PC-9 (cell line): ENCODE results near the gene PON3. TPM values are rescaled to one million over a fixed set of nuclear protein-coding genes. Genes with fewer than 3 reads are reported as not detected.
A peak's percentile ranks its signal among the peaks of the same experiment; 100 is the strongest.

Source experiments
- BruUV-seq: library from RNA; stranded (reverse); fragments of 400-500 nt; replicated peaks from 2 replicates; lab custom pipeline; 2021; lab: Mats Ljungman, UMichigan
- CTCF ChIA-PET: fragments of 300-600 bp; sonication (Branson Sonifier 250); formaldehyde crosslinking; loops from one replicate; lab custom pipeline; 2022; ENCODE audit warnings: antibody characterized with exemption; lab: Charles Lee
- POLR2A ChIA-PET: fragments of 300-600 bp; sonication (Branson Sonifier 250); formaldehyde crosslinking; loops from one replicate; lab custom pipeline; 2022; ENCODE audit warnings: antibody characterized with exemption; ENCODE audit not compliant: unreplicated experiment; lab: Charles Lee
- DNase-seq, 2 experiments: peaks; one replicate each; pipeline versions ENCODE4 v3.0.0 to v3.0.0-alpha.2; 2015 to 2022; ENCODE audit warnings: mixed read lengths in 1 of 2
- H2AFZ ChIP-seq: fragments of 200-600 bp; sonication (generic); 2 replicates; pipeline ENCODE4 v1.8.1; 2017; ENCODE audit warnings: antibody characterized with exemption
- H3F3A ChIP-seq: fragments of 200-600 bp; sonication (generic); 2 replicates; pipeline ENCODE4 v1.8.1; 2017; ENCODE audit warnings: antibody characterized with exemption, mild to moderate bottlenecking, low read depth; ENCODE audit not compliant: insufficient read depth
- H3K27ac ChIP-seq: fragments of 200-600 bp; sonication (generic); 2 replicates; pipeline ENCODE4 v1.6.1; 2016; ENCODE audit warnings: mixed run types
- H3K27me3 ChIP-seq: fragments of 200-600 bp; sonication (generic); 2 replicates; pipeline ENCODE4 v1.6.1; 2016; ENCODE audit warnings: low read depth, mixed run types; ENCODE audit not compliant: insufficient read depth
- H3K36me3 ChIP-seq: fragments of 200-600 bp; sonication (generic); 2 replicates; pipeline ENCODE4 v1.6.1; 2016; ENCODE audit warnings: low read depth, mixed run types
- H3K4me1 ChIP-seq: fragments of 200-600 bp; sonication (generic); replicated peaks from 2 replicates; pipeline ENCODE4 v1.6.1; 2016; ENCODE audit warnings: mixed run types; ENCODE audit not compliant: insufficient read depth
- H3K4me2 ChIP-seq: fragments of 200-600 bp; sonication (generic); 2 replicates; pipeline ENCODE4 v1.6.1; 2017; ENCODE audit warnings: mixed run types
- H3K4me3 ChIP-seq: fragments of 200-600 bp; sonication (generic); 2 replicates; pipeline ENCODE4 v1.6.1; 2016; ENCODE audit warnings: mixed run types
- H3K79me2 ChIP-seq: fragments of 200-600 bp; sonication (generic); 2 replicates; pipeline ENCODE4 v1.6.1; 2017; ENCODE audit warnings: low read depth, mixed run types
- H3K9me2 ChIP-seq: fragments of 200-600 bp; sonication (generic); 2 replicates; pipeline ENCODE4 v1.8.1; 2017; ENCODE audit warnings: mild to moderate bottlenecking; ENCODE audit not compliant: insufficient read depth
- H3K9me3 ChIP-seq: fragments of 200-600 bp; sonication (generic); 2 replicates; pipeline ENCODE4 v1.8.1; 2016; ENCODE audit warnings: low read depth; ENCODE audit not compliant: insufficient read depth
- H4K20me1 ChIP-seq: fragments of 200-600 bp; sonication (generic); 2 replicates; pipeline ENCODE4 v1.8.1; 2017; ENCODE audit not compliant: insufficient read depth
- EZH2 ChIP-seq: fragments of 200-600 bp; sonication (generic); IDR thresholded peaks from 2 replicates; pipeline ENCODE4 v1.8.0; 2017; ENCODE audit warnings: antibody characterized with exemption, low read depth
- intact Hi-C: fragments of 100-400 bp; cut with micrococcal nuclease; formaldehyde crosslinking; loops from one replicate; pipeline ENCODE4 v1.10.0; 2022; ENCODE audit not compliant: unreplicated experiment
- total RNA-seq: library from RNA; stranded (reverse); gene quantifications from 2 replicates; pipeline ENCODE4 v1.2.3, GENCODE V29; 2021
- TF ChIP-seq, protein P1 (sequence below): fragments of 200-600 bp; sonication (generic); conservative IDR thresholded peaks from 2 replicates; pipeline ENCODE4 v1.6.1; 2017; ENCODE audit warnings: mixed run types, antibody characterized with exemption, mild to moderate bottlenecking, moderate library complexity

PON3 gene
- total RNA-seq, 1 experiment from 2014 or later = 0.85 TPM

DNA sequence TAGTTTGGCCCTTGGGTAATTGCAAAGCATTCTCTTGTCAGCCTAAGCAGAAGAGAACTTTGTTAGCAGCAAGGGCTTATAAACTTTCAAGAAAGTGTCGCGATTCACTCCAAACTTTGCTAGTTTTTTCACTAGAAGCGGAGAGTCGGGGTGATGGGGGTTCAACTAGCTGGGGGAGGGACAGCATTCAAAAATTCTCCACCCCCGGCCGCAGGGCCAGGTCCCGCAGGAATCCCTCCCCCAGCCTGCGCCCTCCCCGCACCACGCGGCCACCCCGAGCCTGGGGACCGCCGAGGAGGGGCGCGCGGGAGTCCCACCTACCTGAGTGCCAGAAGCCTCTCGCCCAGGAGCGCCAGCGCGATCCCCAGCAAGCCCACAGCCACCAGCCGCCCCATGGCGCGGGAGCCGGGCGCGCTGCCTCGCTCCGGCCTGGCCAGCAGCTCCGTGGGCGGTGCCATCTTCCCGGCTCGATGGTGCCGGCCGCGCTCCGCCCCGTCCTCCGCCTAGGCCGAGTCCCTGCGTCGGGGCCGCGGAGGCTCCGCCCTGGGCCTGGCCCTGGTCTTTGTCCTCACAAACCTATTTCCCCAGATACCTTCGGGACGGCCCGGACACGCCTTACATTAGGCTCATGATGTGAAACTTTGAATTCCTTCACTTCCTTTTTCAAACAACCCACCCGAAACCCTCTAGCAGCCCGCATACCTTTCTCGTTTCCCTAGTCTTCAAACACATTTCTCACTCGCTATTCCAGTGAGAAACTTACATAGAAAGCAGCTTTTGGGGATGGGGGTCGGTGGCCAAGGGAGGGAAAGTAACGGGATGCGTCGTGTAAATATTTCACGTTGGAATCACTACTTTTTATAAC, 38.6 kb upstream of the PON3 start, which contains the start of gene PON2:
PON2 (minus strand) TSS at position 472 of the 865 bp plus-strand sequence; CDS start at position 395, 77 bp downstream.
- ChIA-PET CTCF (interaction anchor here (0.6 to 0.7 kb wide), 2 partner anchors 58 to 775 kb away, joined by 3 to 4 read pairs; no protein-coding TSS in a partner anchor), POLR2A (interaction anchor here (0.6 kb wide), 2 partner anchors 33 to 1683 kb away, joined by 3 read pairs; no protein-coding TSS in a partner anchor)
- Histone ChIP-seq H3K27me3 (no peaks in the 10 kb centered on the region), H3K4me3 (peak within 1 kb of the TSS; percentile 69), H4K20me1 (no peaks in the 10 kb centered on the region), H3K9me3 (no peaks in the 10 kb centered on the region), H3K9me2 (no peaks in the 10 kb centered on the region), H3K4me1 (peaks cover 11% of the 10 kb centered on the region), H3K79me2 (0 out of 2 replicates have a peak, but pooled peaks cover 4% of the 10 kb centered on the region), H3K27ac (peak within 1 kb of the TSS; percentile 46; the same call in 1 of the 2 replicates), H3K4me2 (peak within 1 kb of the TSS; percentile 84), H3F3A (no peaks in the 10 kb centered on the region; the same call in 1 of the 2 replicates), H2AFZ (peak within 1 kb of the TSS; percentile 90), H3K36me3 (no peaks in the 10 kb centered on the region)
- DNase-seq = peak; percentile 72 to 89
- BruUV-seq = no TSS peak
- no peak for TF ChIP-seq EZH2
- TF ChIP-seq, protein P1, sequence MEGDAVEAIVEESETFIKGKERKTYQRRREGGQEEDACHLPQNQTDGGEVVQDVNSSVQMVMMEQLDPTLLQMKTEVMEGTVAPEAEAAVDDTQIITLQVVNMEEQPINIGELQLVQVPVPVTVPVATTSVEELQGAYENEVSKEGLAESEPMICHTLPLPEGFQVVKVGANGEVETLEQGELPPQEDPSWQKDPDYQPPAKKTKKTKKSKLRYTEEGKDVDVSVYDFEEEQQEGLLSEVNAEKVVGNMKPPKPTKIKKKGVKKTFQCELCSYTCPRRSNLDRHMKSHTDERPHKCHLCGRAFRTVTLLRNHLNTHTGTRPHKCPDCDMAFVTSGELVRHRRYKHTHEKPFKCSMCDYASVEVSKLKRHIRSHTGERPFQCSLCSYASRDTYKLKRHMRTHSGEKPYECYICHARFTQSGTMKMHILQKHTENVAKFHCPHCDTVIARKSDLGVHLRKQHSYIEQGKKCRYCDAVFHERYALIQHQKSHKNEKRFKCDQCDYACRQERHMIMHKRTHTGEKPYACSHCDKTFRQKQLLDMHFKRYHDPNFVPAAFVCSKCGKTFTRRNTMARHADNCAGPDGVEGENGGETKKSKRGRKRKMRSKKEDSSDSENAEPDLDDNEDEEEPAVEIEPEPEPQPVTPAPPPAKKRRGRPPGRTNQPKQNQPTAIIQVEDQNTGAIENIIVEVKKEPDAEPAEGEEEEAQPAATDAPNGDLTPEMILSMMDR = no peak
- intact Hi-C loops = no loop called here

GRCh38 chr7:95433952-95434556, 37.9 kb upstream of the PON3 start:
- no peaks in the 10 kb centered on the region for H4K20me1 ChIP-seq
- TSS peak; percentile 59 for BruUV-seq
- H3K36me3 ChIP-seq = no peaks in the 10 kb centered on the region
- intact Hi-C loops = no loop called here
- peak overlapping the region; percentile 69 for H3K4me3 ChIP-seq
- peak overlapping the region; percentile 90 for H2AFZ ChIP-seq
- peak overlapping the region; percentile 84 for H3K4me2 ChIP-seq
- H3K79me2 ChIP-seq = 0 out of 2 replicates have a peak, but pooled peaks cover 4% of the 10 kb centered on the region
- peaks cover 11% of the 10 kb centered on the region for H3K4me1 ChIP-seq
- peak overlapping the region; percentile 46; the same call in 1 of the 2 replicates for H3K27ac ChIP-seq
- TF ChIP-seq, protein P1 = no peak
- no peak for TF ChIP-seq EZH2
- H3F3A ChIP-seq = no peaks in the 10 kb centered on the region; the same call in 1 of the 2 replicates
- DNase-seq = no peak
- POLR2A ChIA-PET = interaction anchor here (0.6 kb wide), 1 partner anchor 32 kb away, joined by 3 read pairs; no protein-coding TSS in a partner anchor
- no peaks in the 10 kb centered on the region for H3K9me2 ChIP-seq
- no peaks in the 10 kb centered on the region for H3K9me3 ChIP-seq
- H3K27me3 ChIP-seq = no peaks in the 10 kb centered on the region
- CTCF ChIA-PET = no interaction called here

GRCh38 chr7:95433129-95433528, 37.0 kb upstream of the PON3 start:
- Histone ChIP-seq H3K36me3 (no peaks in the 10 kb centered on the region), H3K27ac (no peak overlapping the region), H3K4me2 (no peak overlapping the region), H3K79me2 (0 out of 2 replicates have a peak, but pooled peaks cover 4% of the 10 kb centered on the region), H2AFZ (no peak overlapping the region), H3F3A (no peaks in the 10 kb centered on the region; the same call in 1 of the 2 replicates), H3K9me2 (no peaks in the 10 kb centered on the region), H3K4me3 (no peak overlapping the region; the same call in 1 of the 2 replicates), H3K27me3 (no peaks in the 10 kb centered on the region), H4K20me1 (no peaks in the 10 kb centered on the region), H3K9me3 (no peaks in the 10 kb centered on the region), H3K4me1 (peaks cover 11% of the 10 kb centered on the region)
- DNase-seq = no peak
- POLR2A ChIA-PET = no interaction called here
- BruUV-seq = no TSS peak
- TF ChIP-seq, protein P1 = no peak
- TF ChIP-seq EZH2 = no peak
- intact Hi-C loops = no loop called here
- CTCF ChIA-PET = no interaction called here
